Ishikawa (cell line): ENCODE measurements around the gene CINP.

ENCODE experiments used
- CEBPB ChIP-seq: IDR thresholded peaks from 2 replicates; pipeline ENCODE4 v1.6.1; 2012
- CREB1 ChIP-seq: IDR thresholded peaks from 2 replicates; pipeline ENCODE4 v1.6.1; 2012; ENCODE audit warnings: low read depth
- EGR1 ChIP-seq: IDR thresholded peaks from 2 replicates; pipeline ENCODE4 v1.6.1; 2012
- EP300 ChIP-seq: IDR thresholded peaks from 2 replicates; pipeline ENCODE4 v1.6.1; 2012; ENCODE audit warnings: borderline replicate concordance
- FOXM1 ChIP-seq: IDR thresholded peaks from 2 replicates; pipeline ENCODE4 v1.6.1; 2012; ENCODE audit warnings: low read depth, borderline replicate concordance
- MAX ChIP-seq: IDR thresholded peaks from 2 replicates; pipeline ENCODE4 v1.6.1; 2012
- NFIC ChIP-seq: IDR thresholded peaks from 2 replicates; pipeline ENCODE4 v1.6.1; 2012
- RAD21 ChIP-seq: IDR thresholded peaks from 2 replicates; pipeline ENCODE4 v1.6.1; 2012; ENCODE audit warnings: low read depth
- REST ChIP-seq: IDR thresholded peaks from 2 replicates; pipeline ENCODE4 v1.6.1; 2012; ENCODE audit warnings: low read depth, mild to moderate bottlenecking
- TAF1 ChIP-seq: IDR thresholded peaks from 2 replicates; pipeline ENCODE4 v1.6.1; 2012; ENCODE audit warnings: low read depth, mild to moderate bottlenecking
- TEAD4 ChIP-seq: IDR thresholded peaks from 2 replicates; pipeline ENCODE4 v1.6.1; 2012
- USF1 ChIP-seq: IDR thresholded peaks from 2 replicates; pipeline ENCODE4 v1.6.1; 2012
- YY1 ChIP-seq: IDR thresholded peaks from 2 replicates; pipeline ENCODE4 v1.6.1; 2012; ENCODE audit warnings: low read depth

- TF ChIP-seq USF1, result no peak
- TF ChIP-seq RAD21, result no peak
- no peak for TF ChIP-seq REST
- no peak for TF ChIP-seq EGR1
- no peak for TF ChIP-seq MAX
- no peak for TF ChIP-seq CREB1
- no peak for TF ChIP-seq NFIC
- no peak for TF ChIP-seq EP300
- no peak for TF ChIP-seq TEAD4
- no peak for TF ChIP-seq CEBPB
- no peak for TF ChIP-seq YY1
- no peak for TF ChIP-seq FOXM1
- TF ChIP-seq TAF1, result no peak
Observed at GRCh38 chr14:102403028-102403427, 40.3 kb upstream of the CINP start.
